PC-3 (cell line): ENCODE results near the gene FN3KRP. TPM values are rescaled to one million over a fixed set of nuclear protein-coding genes. Genes with fewer than 3 reads are reported as not detected.
A peak's percentile ranks its signal among the peaks of the same experiment; 100 is the strongest.

Experiments used
- ATAC-seq: fragments of 200-7000 bp; cut with Tn5 transposase; 2 replicates; pipeline ENCODE4 v1.9.1; 2020; ENCODE audit warnings: mild to moderate bottlenecking, moderate library complexity
- BruUV-seq: library from RNA; stranded (reverse); fragments of 400-500 nt; replicated peaks from 2 replicates; lab custom pipeline; 2021; lab: Mats Ljungman, UMichigan
- CTCF ChIA-PET: fragments of 300-600 bp; sonication (Branson Sonifier 250); formaldehyde crosslinking; loops from one replicate; lab custom pipeline; 2022; ENCODE audit warnings: antibody characterized with exemption; lab: Charles Lee
- POLR2A ChIA-PET: fragments of 300-600 bp; sonication (Branson Sonifier 250); formaldehyde crosslinking; loops from one replicate; lab custom pipeline; 2022; ENCODE audit warnings: antibody characterized with exemption; ENCODE audit not compliant: unreplicated experiment; lab: Charles Lee
- DNase-seq: peaks from one replicate; pipeline ENCODE4 v3.0.0-alpha.2; 2015
- H2AFZ ChIP-seq: fragments of 300-600 bp; sonication (generic); 2 replicates; pipeline ENCODE4 v1.6.0; 2016; ENCODE audit warnings: antibody characterized with exemption, low read length
- H3F3A ChIP-seq: fragments of 300-600 bp; sonication (generic); one replicate; pipeline ENCODE4 v1.6.0; 2017; ENCODE audit warnings: antibody characterized with exemption, low read length, control low read depth, mild to moderate bottlenecking; ENCODE audit not compliant: unreplicated experiment
- H3K27ac ChIP-seq: fragments of 300-600 bp; sonication (generic); 2 replicates; pipeline ENCODE4 v1.5.1; 2016; ENCODE audit warnings: mild to moderate bottlenecking, low read length
- H3K27me3 ChIP-seq: fragments of 300-600 bp; sonication (generic); 2 replicates; pipeline ENCODE4 v1.6.1; 2016; ENCODE audit warnings: low read length, mixed read lengths
- H3K36me3 ChIP-seq: fragments of 300-600 bp; sonication (generic); 2 replicates; pipeline ENCODE4 v1.6.1; 2016; ENCODE audit warnings: low read depth, mixed run types, low read length, mixed read lengths
- H3K4me1 ChIP-seq: fragments of 300-600 bp; sonication (generic); 2 replicates; pipeline ENCODE4 v1.5.1; 2016; ENCODE audit warnings: low read length; ENCODE audit not compliant: insufficient read depth
- H3K4me2 ChIP-seq: fragments of 300-600 bp; sonication (generic); 2 replicates; pipeline ENCODE4 v1.6.0; 2016; ENCODE audit warnings: low read length
- H3K4me3 ChIP-seq: fragments of 300-600 bp; sonication (generic); 2 replicates; pipeline ENCODE4 v1.5.1; 2016; ENCODE audit warnings: mild to moderate bottlenecking, low read length, mixed read lengths
- H3K79me2 ChIP-seq: fragments of 300-600 bp; sonication (generic); 2 replicates; pipeline ENCODE4 v1.6.1; 2017; ENCODE audit warnings: low read length, mixed read lengths
- H3K9ac ChIP-seq: fragments of 300-600 bp; sonication (generic); 2 replicates; pipeline ENCODE4 v1.6.0; 2016; ENCODE audit warnings: mild to moderate bottlenecking, low read length
- H3K9me2 ChIP-seq: fragments of 300-600 bp; sonication (generic); replicated peaks from 2 replicates; pipeline ENCODE4 v1.6.1; 2016; ENCODE audit warnings: mixed run types, low read length, mixed read lengths
- H3K9me3 ChIP-seq: fragments of 300-600 bp; sonication (generic); 2 replicates; pipeline ENCODE4 v1.6.1; 2016; ENCODE audit warnings: low read length, mixed read lengths
- H4K20me1 ChIP-seq: fragments of 300-600 bp; sonication (generic); 2 replicates; pipeline ENCODE4 v1.6.1; 2016; ENCODE audit warnings: low read length, mixed read lengths
- EZH2 ChIP-seq: fragments of 300-600 bp; sonication (generic); IDR thresholded peaks from one replicate; pipeline ENCODE4 v1.6.1; 2017; ENCODE audit warnings: antibody characterized with exemption, mild to moderate bottlenecking, low read length; ENCODE audit not compliant: unreplicated experiment
- EZH2phosphoT487 ChIP-seq: fragments of 300-600 bp; sonication (generic); IDR thresholded peaks from 2 replicates; pipeline ENCODE4 v1.6.1; 2018; ENCODE audit warnings: mild to moderate bottlenecking, antibody characterized with exemption, low read length, borderline replicate concordance
- intact Hi-C: fragments of 100-400 bp; cut with micrococcal nuclease; formaldehyde crosslinking; loops from 2 replicates; pipeline ENCODE4 v1.9.0; 2023
- total RNA-seq: library from RNA; depleted of rRNA; stranded (reverse); fragments of >200 nt; gene quantifications from 2 replicates; pipeline ENCODE4 v1.2.3, GENCODE V29; 2014
- TF ChIP-seq, protein P1 (sequence below): fragments of 300-600 bp; sonication (generic); conservative IDR thresholded peaks from 2 replicates; pipeline ENCODE4 v1.5.1; 2017; ENCODE audit warnings: antibody characterized with exemption, low read depth, mild to moderate bottlenecking, low read length

The FN3KRP gene
- total RNA-seq, 1 experiment from 2014 or later: 37.4 TPM

DNA sequence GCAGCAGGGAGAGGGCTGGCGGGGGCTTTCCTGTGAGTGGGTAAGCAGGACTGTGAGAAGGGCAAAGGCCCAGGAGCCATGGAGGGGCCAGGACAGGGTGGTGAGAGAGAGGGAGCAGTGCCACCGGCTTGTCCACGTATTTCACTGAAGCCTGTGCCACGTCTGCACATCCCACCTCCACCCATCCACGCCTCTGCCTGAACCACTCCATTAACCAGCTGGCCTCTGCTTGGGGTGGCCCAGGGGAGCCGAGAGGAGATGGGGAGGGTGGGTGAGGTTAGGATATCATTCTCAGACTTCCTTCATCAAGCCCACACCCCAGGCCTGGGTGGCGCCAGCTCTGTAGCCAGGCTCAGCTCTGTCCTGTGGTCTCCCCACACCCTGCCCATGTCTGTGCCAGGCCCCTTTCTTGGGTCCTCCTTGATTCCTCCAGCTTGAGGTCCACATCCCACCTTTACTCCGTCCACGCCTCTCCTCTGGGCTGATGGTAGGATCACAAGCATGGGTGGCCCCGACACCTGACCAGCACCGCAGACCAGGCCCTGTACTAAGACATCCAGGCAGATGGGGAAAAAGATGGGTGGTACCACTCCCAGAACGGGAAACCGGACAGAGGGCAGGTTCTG, 15.7 kb downstream of the FN3KRP start:
- no peak overlapping the region for H3K9ac ChIP-seq
- H3K79me2 ChIP-seq: 0 out of 2 replicates have a peak, but pooled peaks cover 4% of the 10 kb centered on the region
- ChIA-PET CTCF (no interaction called here), POLR2A (no interaction called here)
- TF ChIP-seq, protein P1, sequence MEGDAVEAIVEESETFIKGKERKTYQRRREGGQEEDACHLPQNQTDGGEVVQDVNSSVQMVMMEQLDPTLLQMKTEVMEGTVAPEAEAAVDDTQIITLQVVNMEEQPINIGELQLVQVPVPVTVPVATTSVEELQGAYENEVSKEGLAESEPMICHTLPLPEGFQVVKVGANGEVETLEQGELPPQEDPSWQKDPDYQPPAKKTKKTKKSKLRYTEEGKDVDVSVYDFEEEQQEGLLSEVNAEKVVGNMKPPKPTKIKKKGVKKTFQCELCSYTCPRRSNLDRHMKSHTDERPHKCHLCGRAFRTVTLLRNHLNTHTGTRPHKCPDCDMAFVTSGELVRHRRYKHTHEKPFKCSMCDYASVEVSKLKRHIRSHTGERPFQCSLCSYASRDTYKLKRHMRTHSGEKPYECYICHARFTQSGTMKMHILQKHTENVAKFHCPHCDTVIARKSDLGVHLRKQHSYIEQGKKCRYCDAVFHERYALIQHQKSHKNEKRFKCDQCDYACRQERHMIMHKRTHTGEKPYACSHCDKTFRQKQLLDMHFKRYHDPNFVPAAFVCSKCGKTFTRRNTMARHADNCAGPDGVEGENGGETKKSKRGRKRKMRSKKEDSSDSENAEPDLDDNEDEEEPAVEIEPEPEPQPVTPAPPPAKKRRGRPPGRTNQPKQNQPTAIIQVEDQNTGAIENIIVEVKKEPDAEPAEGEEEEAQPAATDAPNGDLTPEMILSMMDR: no peak
- TF ChIP-seq EZH2: no peak
- TF ChIP-seq EZH2phosphoT487: no peak
- H3K9me2 ChIP-seq: no peaks in the 10 kb centered on the region
- BruUV-seq: no TSS peak
- no peaks in the 10 kb centered on the region for H3F3A ChIP-seq
- H3K9me3 ChIP-seq: peaks cover 5% of the 10 kb centered on the region; the same call in 1 of the 2 replicates
- ATAC-seq (no peak), DNase-seq (no peak)
- intact Hi-C loops: no loop called here
- H3K4me2 ChIP-seq: no peak overlapping the region
- H2AFZ ChIP-seq: no peak overlapping the region
- H3K4me3 ChIP-seq: no peak overlapping the region
- no peaks in the 10 kb centered on the region for H3K27me3 ChIP-seq
- H4K20me1 ChIP-seq: no peaks in the 10 kb centered on the region
- no peak overlapping the region for H3K27ac ChIP-seq
- H3K36me3 ChIP-seq: peaks cover 14% of the 10 kb centered on the region
- peaks cover 6% of the 10 kb centered on the region; the same call in 1 of the 2 replicates for H3K4me1 ChIP-seq

- POLR2A ChIA-PET: no interaction called here
- H3K9me3 ChIP-seq: peaks cover 5% of the 10 kb centered on the region; the same call in 1 of the 2 replicates
- H3K27me3 ChIP-seq: no peaks in the 10 kb centered on the region
- TSS peak; percentile 58 for BruUV-seq
- intact Hi-C loops: no loop called here
- 0 out of 2 replicates have a peak, but pooled peaks cover 4% of the 10 kb centered on the region for H3K79me2 ChIP-seq
- peak; percentile 63 for DNase-seq
- H3K9ac ChIP-seq: peak within 1 kb of the TSS; percentile 77
- peaks cover 6% of the 10 kb centered on the region; the same call in 1 of the 2 replicates for H3K4me1 ChIP-seq
- ATAC-seq: peak; percentile 79
- H2AFZ ChIP-seq: peak within 1 kb of the TSS; percentile 94
- H3K36me3 ChIP-seq: peaks cover 16% of the 10 kb centered on the region
- H3K27ac ChIP-seq: no peak within 1 kb of the TSS
- H3K4me3 ChIP-seq: peak within 1 kb of the TSS; percentile 78
- H3K4me2 ChIP-seq: peak within 1 kb of the TSS; percentile 98
- no peaks in the 10 kb centered on the region for H4K20me1 ChIP-seq
- TF ChIP-seq EZH2phosphoT487 (peak; percentile 64; the same call in 1 of the 2 replicates), EZH2 (no peak)
- H3F3A ChIP-seq: no peaks in the 10 kb centered on the region
- CTCF ChIA-PET: interaction anchor here (0.6 kb wide), 1 partner anchor 66 kb away, joined by 4 read pairs; no protein-coding TSS in a partner anchor
- no peaks in the 10 kb centered on the region for H3K9me2 ChIP-seq
These were observed 18.7 kb downstream of the FN3KRP start, which contains the start of gene FN3K for GRCh38 chr17:82734987-82735866. Gene FN3K, plus strand, starts transcription at chr17:82735615. Its CDS starts 22 bp downstream, at chr17:82735637.

- H3K79me2 ChIP-seq: 0 out of 2 replicates have a peak, but pooled peaks cover 4% of the 10 kb centered on the region
- H3K27ac ChIP-seq: no peak overlapping the region
- BruUV-seq: no TSS peak
- ATAC-seq: no peak
- peaks cover 6% of the 10 kb centered on the region; the same call in 1 of the 2 replicates for H3K4me1 ChIP-seq
- POLR2A ChIA-PET: no interaction called here
- DNase-seq: no peak
- TF ChIP-seq EZH2 (no peak), EZH2phosphoT487 (no peak)
- TF ChIP-seq, protein P1: no peak
- H3K4me2 ChIP-seq: peak overlapping the region; percentile 98
- no peak overlapping the region; the same call in 1 of the 2 replicates for H3K4me3 ChIP-seq
- H3F3A ChIP-seq: no peaks in the 10 kb centered on the region
- no peak overlapping the region for H2AFZ ChIP-seq
- H3K9me3 ChIP-seq: peaks cover 5% of the 10 kb centered on the region; the same call in 1 of the 2 replicates
- CTCF ChIA-PET: no interaction called here
- intact Hi-C loops: no loop called here
- no peak overlapping the region for H3K9ac ChIP-seq
- no peaks in the 10 kb centered on the region for H3K9me2 ChIP-seq
- no peaks in the 10 kb centered on the region for H4K20me1 ChIP-seq
- H3K36me3 ChIP-seq: peaks cover 29% of the 10 kb centered on the region
- no peaks in the 10 kb centered on the region for H3K27me3 ChIP-seq
These were observed 20.1 kb downstream of the FN3KRP start for GRCh38 chr17:82736511-82737185.
